ENCODE data around the gene NPW.

The NPW gene

GRCh38 chr16:2019518-2019920 lies at the start of gene NPW:
TSS of gene NPW (plus strand) at chr16:2019785.
- peak; percentile 46 for DNase-seq

DNA sequence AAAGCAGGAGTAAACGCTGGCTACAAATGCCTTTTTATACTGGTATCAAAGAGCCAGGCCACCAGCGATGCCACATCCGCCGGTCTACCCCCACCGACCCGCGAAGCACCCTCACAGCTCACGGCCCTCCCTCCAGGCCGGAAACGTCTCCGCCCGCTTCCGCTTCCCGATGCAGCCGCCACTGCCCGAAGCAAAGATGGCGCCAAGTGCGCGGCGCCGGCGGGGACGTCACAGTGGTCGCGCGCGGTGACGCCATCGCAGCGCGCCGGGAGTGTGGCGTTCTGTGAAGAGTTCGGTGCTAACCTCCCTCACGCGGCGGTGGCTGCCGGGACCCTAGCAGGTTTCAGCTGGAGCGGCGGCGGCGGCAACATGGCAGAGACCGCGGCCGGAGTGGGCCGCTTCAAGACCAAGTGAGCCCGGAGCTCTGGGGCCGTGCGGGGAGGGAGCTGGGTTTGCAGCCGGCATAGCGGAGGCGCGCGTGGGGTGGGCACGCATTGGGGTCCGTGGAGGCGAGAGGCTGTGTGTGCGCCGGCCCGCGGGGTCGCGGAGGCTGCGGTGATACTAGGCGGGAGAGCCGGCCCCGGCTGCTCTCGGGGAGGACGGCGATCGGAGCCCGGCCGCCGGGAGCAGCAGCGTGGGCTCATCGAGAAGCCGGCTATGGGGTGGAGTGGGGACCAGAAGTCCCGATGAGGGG lies 47.6 kb upstream of the NPW start, which contains the start of gene TBL3:
Gene TBL3 (plus strand): TSS at position 258 of the 694 bp plus-strand sequence. CDS start 112 bp downstream, at position 370.
- peak; percentile 95 for DNase-seq

GRCh38 chr16:1972490-1972877 lies 47.1 kb upstream of the NPW start:
- peak; percentile 34 for DNase-seq

DNA sequence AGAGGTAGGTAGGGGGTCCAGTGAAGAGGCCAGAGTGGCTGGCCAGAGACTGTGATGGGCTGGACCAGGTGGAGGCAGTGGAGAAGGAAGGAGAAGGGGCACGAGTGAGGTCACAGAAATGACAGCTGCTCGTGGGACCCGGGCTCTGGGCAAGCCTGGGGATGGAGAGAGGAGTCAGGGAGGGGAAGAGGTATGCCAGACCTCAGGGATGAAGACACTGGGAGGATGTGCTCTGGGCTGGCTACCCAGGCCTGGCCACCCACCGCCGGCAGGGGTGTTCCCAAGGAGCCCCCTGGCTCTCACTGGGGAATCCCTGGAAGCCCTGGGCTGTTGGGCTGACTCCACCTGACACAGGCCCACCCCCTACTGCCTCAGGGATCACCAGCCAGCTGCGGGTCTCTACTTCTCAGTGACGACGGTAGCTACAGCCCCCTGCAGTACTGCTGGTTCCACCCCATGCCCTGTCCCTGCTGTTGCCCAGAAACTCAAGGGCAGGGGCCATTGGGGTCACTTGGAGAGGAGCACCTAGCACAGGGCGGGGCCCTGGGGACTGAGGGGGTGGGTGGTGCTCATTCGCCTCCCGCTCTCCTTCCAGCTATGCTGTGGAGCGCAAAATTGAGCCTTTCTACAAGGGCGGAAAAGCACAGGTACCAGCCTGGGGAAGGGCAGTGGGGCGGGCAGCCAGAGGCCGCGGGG lies 46.0 kb upstream of the NPW start:
- DNase-seq: no peak

- no peak for DNase-seq
Observed at GRCh38 chr16:1974157-1975070, 45.2 kb upstream of the NPW start.

DNA sequence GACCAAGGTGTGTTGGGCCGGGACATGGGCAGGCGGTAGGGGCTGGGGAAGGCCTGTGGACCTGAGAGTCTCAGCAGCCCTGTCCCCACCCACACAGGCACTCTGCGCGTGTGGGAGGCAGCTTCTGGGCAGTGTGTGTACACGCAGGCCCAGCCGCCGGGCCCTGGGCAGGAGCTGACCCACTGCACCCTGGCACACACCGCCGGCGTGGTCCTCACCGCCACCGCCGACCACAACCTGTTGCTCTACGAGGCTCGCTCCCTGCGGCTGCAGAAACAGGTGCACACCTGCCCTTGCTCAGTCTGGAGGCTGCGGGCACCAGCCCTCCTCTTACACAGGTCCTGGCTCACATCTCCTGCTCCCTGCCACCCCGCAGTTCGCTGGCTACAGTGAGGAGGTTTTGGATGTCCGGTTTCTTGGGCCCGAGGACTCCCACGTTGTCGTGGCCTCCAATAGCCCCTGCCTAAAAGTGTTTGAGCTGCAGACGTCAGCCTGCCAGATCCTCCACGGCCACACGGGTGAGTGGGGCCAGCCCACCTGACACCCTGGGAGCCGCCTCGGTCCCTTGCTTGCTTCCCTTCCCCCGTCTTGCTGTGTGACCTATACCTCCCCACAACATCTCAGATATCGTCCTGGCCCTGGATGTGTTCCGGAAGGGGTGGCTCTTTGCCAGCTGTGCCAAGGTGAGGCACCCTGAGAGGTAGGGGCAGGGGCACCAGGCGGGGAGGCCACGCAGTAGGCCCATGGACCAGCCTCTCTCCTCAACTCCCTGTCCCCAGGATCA lies 44.0 kb upstream of the NPW start:
- no peak for DNase-seq

DNA sequence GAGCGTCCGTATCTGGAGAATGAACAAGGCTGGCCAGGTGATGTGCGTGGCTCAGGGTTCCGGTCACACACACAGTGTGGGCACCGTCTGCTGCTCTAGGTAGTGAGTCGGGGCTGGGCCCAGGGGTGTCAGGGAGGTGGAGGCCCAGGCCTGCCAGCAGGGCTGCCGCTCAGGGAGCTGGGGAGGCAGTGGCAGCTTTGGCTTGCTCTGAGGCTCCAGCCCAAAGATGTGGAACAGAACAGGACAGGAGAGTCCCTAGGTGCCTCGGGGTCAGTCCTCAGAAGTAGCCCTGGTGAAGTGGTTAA lies 43.4 kb upstream of the NPW start:
- DNase-seq: no peak

DNA sequence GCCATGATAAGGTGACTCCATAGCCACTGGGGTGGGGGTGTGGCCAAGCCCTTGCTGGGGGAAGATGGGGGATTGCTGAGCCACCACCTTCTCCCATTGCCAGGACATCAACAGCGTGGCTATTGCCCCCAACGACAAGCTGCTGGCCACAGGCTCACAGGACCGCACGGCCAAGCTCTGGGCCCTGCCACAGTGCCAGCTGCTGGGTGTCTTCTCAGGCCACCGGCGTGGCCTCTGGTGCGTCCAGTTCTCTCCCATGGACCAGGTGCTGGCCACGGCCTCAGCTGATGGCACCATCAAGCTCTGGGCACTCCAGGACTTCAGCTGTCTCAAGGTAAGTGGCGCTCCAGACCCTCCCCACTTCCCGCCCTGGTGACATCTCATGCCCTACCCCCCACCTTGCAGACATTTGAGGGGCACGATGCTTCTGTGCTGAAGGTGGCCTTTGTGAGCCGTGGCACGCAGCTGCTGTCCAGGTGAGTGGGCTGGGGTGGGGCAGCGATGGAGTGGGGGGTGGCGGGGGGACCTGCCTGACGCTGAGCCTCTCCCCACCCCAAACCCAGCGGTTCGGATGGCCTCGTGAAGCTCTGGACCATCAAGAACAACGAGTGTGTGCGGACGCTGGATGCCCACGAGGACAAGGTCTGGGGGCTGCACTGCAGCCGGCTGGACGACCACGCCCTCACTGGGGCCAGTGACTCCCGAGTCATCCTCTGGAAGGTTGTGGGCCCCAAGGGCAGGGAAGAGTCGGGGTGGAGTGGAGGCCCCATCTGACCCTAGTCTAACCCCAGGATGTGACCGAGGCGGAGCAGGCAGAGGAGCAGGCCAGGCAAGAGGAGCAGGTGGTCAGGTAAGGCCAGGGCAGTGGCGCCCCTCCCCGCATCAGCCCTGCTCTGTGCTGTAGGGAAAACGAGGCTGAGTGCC lies 42.4 kb upstream of the NPW start:
- no peak for DNase-seq

- DNase-seq: no peak
Observed at GRCh38 chr16:1977875-1978268, 41.7 kb upstream of the NPW start.

DNA sequence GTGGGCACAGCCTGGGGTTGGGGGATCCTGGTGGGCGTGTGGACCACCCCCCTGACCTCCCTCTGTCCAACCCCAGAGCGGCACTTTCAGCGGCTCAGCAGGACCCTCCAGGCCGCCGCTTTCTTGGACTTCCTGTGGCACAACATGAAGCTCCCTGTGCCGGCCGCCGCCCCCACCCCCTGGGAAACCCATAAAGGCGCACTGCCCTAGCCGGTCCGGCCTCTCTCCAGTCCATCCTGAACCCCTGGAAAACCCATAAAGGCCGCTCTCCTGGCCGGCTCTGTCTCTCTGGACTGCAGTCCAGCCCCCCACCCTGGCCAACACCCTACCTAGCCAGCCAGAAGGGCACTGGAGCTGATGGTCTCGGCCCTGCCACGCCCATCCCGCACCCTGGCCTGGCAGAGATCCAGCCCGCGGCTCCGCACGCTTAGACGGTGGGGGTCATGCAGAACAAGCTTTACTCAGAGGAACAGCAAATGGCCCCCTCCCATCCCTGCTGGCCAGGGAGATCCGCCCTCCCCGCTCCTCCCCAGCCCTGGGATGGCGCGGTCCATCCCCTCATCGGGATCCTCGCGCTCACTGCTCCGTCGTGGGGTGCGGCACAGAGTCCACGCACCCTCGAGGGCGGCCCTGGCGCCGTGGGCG lies 41.0 kb upstream of the NPW start:
- DNase-seq: no peak

GRCh38 chr16:1979271-1980029 lies 40.1 kb upstream of the NPW start:
- DNase-seq: peak; percentile 49

GRCh38 chr16:1980030-1980769 lies 39.4 kb upstream of the NPW start:
- DNase-seq: no peak

GRCh38 chr16:1980770-1981087 lies 38.9 kb upstream of the NPW start:
- DNase-seq: no peak

- no peak for DNase-seq
Observed at GRCh38 chr16:1981398-1981836, 38.2 kb upstream of the NPW start, which contains the start of gene NOXO1. TSS of gene NOXO1 (minus strand) at chr16:1981469. CDS start at chr16:1981179, 290 bp downstream.

GRCh38 chr16:1982013-1982433 lies 37.6 kb upstream of the NPW start:
- DNase-seq: no peak

DNA sequence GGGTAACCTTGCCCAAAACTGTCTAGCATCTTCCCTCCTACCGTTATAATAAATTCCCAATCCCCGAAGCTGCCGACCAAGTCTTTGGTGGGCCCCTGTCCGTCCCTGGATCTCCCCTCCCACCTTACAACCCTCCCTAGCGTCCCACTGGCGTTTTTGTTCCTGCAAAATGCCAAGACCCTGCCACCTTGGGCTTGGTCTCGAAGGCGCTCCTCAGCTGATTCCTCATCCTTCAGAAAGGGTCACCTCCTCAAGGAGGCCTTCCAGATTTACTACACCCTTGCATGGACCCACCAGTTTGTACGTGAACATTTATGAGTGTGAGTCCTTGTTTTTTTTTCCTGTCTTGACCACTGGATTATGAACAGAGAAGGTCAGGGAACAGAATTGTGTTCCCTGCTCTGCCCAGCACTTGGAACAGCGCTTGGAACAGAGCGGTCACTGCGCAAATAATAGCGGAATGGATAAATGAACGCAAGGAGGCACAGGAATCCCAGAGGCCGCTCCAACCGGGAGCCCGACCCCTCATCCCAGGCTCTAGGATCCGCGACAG lies 36.5 kb upstream of the NPW start:
- DNase-seq: no peak

DNA sequence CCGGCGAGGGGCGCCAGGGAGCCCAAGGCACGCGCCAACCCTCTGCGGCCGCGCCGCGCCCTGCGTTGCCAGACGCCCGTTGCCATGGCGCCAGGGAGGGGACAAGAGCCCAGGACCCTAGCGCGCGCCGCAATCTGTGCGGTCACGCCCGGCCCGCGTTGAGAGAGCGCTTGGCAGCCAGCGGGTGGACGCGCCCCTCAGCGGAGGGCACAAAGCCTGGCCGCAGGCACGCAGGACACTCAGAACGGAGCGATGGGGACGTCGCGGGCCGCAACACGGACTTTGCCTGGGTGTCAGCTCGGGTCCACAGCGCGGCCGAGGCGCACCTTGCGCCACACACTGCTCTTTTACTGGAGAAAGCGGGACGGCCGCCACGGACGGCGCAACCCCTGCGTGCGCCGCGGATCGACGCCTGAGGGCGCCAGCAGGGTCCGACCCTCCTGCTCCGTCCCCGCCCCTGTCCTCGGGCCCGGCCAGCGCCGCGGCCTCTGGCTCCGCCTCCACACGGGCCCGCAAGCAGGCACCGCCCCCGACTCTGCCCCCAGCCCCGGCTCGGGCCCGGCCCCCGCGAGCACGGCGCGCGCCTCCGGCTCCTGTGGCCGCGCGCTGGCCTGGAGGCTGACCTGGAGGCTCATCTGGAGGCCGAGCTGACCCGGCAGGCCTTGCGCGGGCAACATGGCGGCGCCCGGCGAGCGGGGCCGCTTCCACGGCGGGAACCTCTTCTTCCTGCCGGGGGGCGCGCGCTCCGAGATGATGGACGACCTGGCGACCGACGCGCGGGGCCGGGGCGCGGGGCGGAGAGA lies 35.8 kb upstream of the NPW start, which contains the start of gene GFER:
Gene GFER (plus strand): TSS at position 650 of the 803 bp plus-strand sequence. CDS start 26 bp downstream, at position 676.
- DNase-seq: peak; percentile 63

Data from activated naive CD4-positive, alpha-beta T cell treated with anti-CD3 and anti-CD28 coated beads, Interleukin-2, amount 50 U/mL, for 16 hours (primary cell).